SK-N-SH (cell line): ENCODE data around the gene CAP2. TPM values are rescaled to one million over a fixed set of nuclear protein-coding genes. Genes with fewer than 3 reads are reported as not detected.

ENCODE experiments used
- CTCF ChIA-PET: fragments of 300-600, 350-600 bp; formaldehyde crosslinking; extraction: SDS; loops from one replicate; lab custom pipeline; 2021; lab: Yijun Ruan, JAX
- POLR2A ChIA-PET: fragments of 350-600 bp; sonication (Branson Sonifier 250); formaldehyde crosslinking; extraction: SDS; loops from one replicate; lab custom pipeline; 2020; ENCODE audit warnings: antibody characterized with exemption, inconsistent platforms; lab: Yijun Ruan, JAX
- DNase-seq: peaks from one replicate; pipeline ENCODE4 v3.0.0; 2012
- H2AFZ ChIP-seq: fragments of 200-600 bp; sonication (generic); 2 replicates; pipeline ENCODE4 v1.8.1; 2016; ENCODE audit warnings: antibody characterized with exemption, mild to moderate bottlenecking, low read depth
- H3F3A ChIP-seq: fragments of 200-600 bp; sonication (generic); replicated peaks from 2 replicates; pipeline ENCODE3; 2016; ENCODE audit warnings: antibody characterized with exemption, mild to moderate bottlenecking; ENCODE audit not compliant: insufficient read depth
- H3K27ac ChIP-seq, 2 experiments: fragments of 200-500 bp in 1 of 2; fragments of 200-600 bp in 1 of 2; sonication (Bioruptor generic) in 1 of 2; sonication (generic), shearing (Covaris generic) in 1 of 2; 2 replicates each; pipeline versions ENCODE4 v1.5.1 to v1.6.1; 2014 to 2016; ENCODE audit warnings: low read depth in 2 of 2, inconsistent platforms in 1 of 2, low read length in 1 of 2, mild to moderate bottlenecking in 1 of 2, mixed read lengths in 1 of 2
- H3K27me3 ChIP-seq: fragments of 200-600 bp; sonication (generic), shearing (Covaris generic); 2 replicates; pipeline ENCODE4 v1.6.1; 2016; ENCODE audit warnings: mixed run types; ENCODE audit not compliant: insufficient read depth
- H3K36me3 ChIP-seq, 2 experiments: fragments of 200-500 bp in 1 of 2; fragments of 200-600 bp in 1 of 2; sonication (Bioruptor generic) in 1 of 2; sonication (generic) in 1 of 2; replicated peaks in 1 of 2; 2 replicates each; pipeline versions ENCODE3 to v1.5.1; 2014 to 2016; ENCODE audit warnings: low read length in 1 of 2, mild to moderate bottlenecking in 1 of 2; ENCODE audit not compliant: insufficient read depth in 2 of 2, control insufficient read depth in 1 of 2
- H3K4me1 ChIP-seq, 2 experiments: fragments of 200-500 bp in 1 of 2; fragments of 200-600 bp in 1 of 2; sonication (Bioruptor generic) in 1 of 2; sonication (generic), shearing (Covaris generic) in 1 of 2; 2 replicates each; pipeline versions ENCODE4 v1.5.1 to v1.6.1; 2014 to 2016; ENCODE audit warnings: low read depth in 1 of 2, low read length in 1 of 2, mixed run types in 1 of 2; ENCODE audit not compliant: insufficient read depth in 2 of 2, control insufficient read depth in 1 of 2
- H3K4me2 ChIP-seq: fragments of 200-600 bp; sonication (generic), shearing (Covaris generic); 2 replicates; pipeline ENCODE4 v1.6.1; 2017; ENCODE audit warnings: mixed run types
- H3K4me3 ChIP-seq, 2 experiments: fragments of 200-500 bp in 1 of 2; fragments of 200-600 bp in 1 of 2; sonication (Bioruptor generic) in 1 of 2; sonication (generic), shearing (Covaris generic) in 1 of 2; 2 replicates each; pipeline versions ENCODE4 v1.5.1 to v1.8.1; 2014 to 2016; ENCODE audit warnings: low read depth in 2 of 2, inconsistent platforms in 1 of 2, low read length in 1 of 2, mild to moderate bottlenecking in 1 of 2, mixed read lengths in 1 of 2, moderate library complexity in 1 of 2
- H3K79me2 ChIP-seq: fragments of 200-600 bp; sonication (generic); 2 replicates; pipeline ENCODE4 v1.8.1; 2017; ENCODE audit warnings: mild to moderate bottlenecking; ENCODE audit not compliant: insufficient read depth
- H3K9ac ChIP-seq: fragments of 200-600 bp; sonication (generic); 2 replicates; pipeline ENCODE4 v1.6.1; 2017; ENCODE audit warnings: mixed run types
- H3K9me2 ChIP-seq: fragments of 200-600 bp; sonication (generic); 2 replicates; pipeline ENCODE4 v1.6.1; 2017; ENCODE audit warnings: mixed run types
- H3K9me3 ChIP-seq: fragments of 200-600 bp; sonication (generic); 2 replicates; pipeline ENCODE4 v1.6.1; 2017; ENCODE audit warnings: mixed run types, mild to moderate bottlenecking, moderate library complexity
- H4K20me1 ChIP-seq: fragments of 200-600 bp; sonication (generic); 2 replicates; pipeline ENCODE4 v1.6.1; 2017; ENCODE audit warnings: mild to moderate bottlenecking, mixed run types; ENCODE audit not compliant: insufficient read depth
- ELF1 ChIP-seq: IDR thresholded peaks from 2 replicates; pipeline ENCODE4 v1.4.0; 2012
- EZH2phosphoT487 ChIP-seq: fragments of 200-600 bp; sonication (generic); IDR thresholded peaks from 2 replicates; pipeline ENCODE4 v1.6.1; 2017; ENCODE audit warnings: low read depth, mixed run types, mild to moderate bottlenecking, antibody characterized with exemption, moderate library complexity, borderline replicate concordance
- FOSL2 ChIP-seq: IDR thresholded peaks from 2 replicates; pipeline ENCODE4 v1.4.0; 2012; ENCODE audit warnings: low read depth, mild to moderate bottlenecking, moderate library complexity, borderline replicate concordance
- FOXM1 ChIP-seq: IDR thresholded peaks from 2 replicates; pipeline ENCODE4 v1.4.0; 2012; ENCODE audit warnings: low read depth, mild to moderate bottlenecking
- JUND ChIP-seq: IDR thresholded peaks from 2 replicates; pipeline ENCODE4 v1.4.0; 2012
- NFIC ChIP-seq: IDR thresholded peaks from 2 replicates; pipeline ENCODE4 v1.4.0; 2012; ENCODE audit warnings: borderline replicate concordance
- NRF1 ChIP-seq: IDR thresholded peaks from 2 replicates; pipeline ENCODE4 v1.6.1; 2012; ENCODE audit warnings: low read depth, mild to moderate bottlenecking, low read length
- RCOR1 ChIP-seq: fragments of 150-350 bp; IDR thresholded peaks from 2 replicates; pipeline ENCODE4 v1.6.1; 2017; ENCODE audit warnings: antibody characterized with exemption, low read length
- REST ChIP-seq: IDR thresholded peaks from 2 replicates; pipeline ENCODE4 v1.6.1; 2012; ENCODE audit warnings: mild to moderate bottlenecking, low read depth, low read length, moderate library complexity
- RXRA ChIP-seq: IDR thresholded peaks from 2 replicates; pipeline ENCODE4 v1.4.0; 2012; ENCODE audit warnings: low read depth, mild to moderate bottlenecking, borderline replicate concordance
- SMC3 ChIP-seq: IDR thresholded peaks from 2 replicates; pipeline ENCODE4 v1.6.1; 2012; ENCODE audit warnings: low read depth, low read length, improper control_type of control experiment
- TCF12 ChIP-seq: IDR thresholded peaks from 2 replicates; pipeline ENCODE4 v1.4.0; 2012
- TEAD4 ChIP-seq: IDR thresholded peaks from 2 replicates; pipeline ENCODE4 v1.4.0; 2012; ENCODE audit warnings: mild to moderate bottlenecking, borderline replicate concordance; ENCODE audit not compliant: insufficient read depth
- WGBS: methylation state at CpG from one replicate; pipeline ENCODE4 v1.1.6; 2017; ENCODE audit warnings: low lambda C conversion rate; 5-methylcytosine and 5-hydroxymethylcytosine counted together
- polyA plus RNA-seq, 3 experiments: library from polyadenylated mRNA; depleted of rRNA; stranded (reverse); fragments of >200 nt; gene quantifications; 2 replicates each; pipeline ENCODE4 v1.2.3, GENCODE V29; 2012

The CAP2 gene
- polyA plus RNA-seq, 1 of the 3 experiments (the other 2 are of a cell fraction) = 8.5 TPM

GRCh38 chr6:17478946-17479345 lies 85.6 kb downstream of the CAP2 start (continued):
- TF ChIP-seq FOSL2 (no peak), JUND (no peak), ELF1 (no peak), REST (no peak)

- no peak overlapping the region for H3K9ac ChIP-seq
- H3K4me3 ChIP-seq = no peak overlapping the region
- no peak overlapping the region for H3K27ac ChIP-seq
- ChIA-PET CTCF (no interaction called here), POLR2A (no interaction called here)
- TF ChIP-seq NRF1 = no peak
- no peak for TF ChIP-seq TEAD4
- no peak for TF ChIP-seq NFIC
- no peak for TF ChIP-seq RCOR1
- no peak for TF ChIP-seq FOXM1
- no peak for TF ChIP-seq EZH2phosphoT487
- TF ChIP-seq SMC3 = no peak
- no peaks in the 10 kb centered on the region for H3K9me3 ChIP-seq
- no peaks in the 10 kb centered on the region for H3K36me3 ChIP-seq
- H3K27me3 ChIP-seq = no peaks in the 10 kb centered on the region
- H3K79me2 ChIP-seq = no peaks in the 10 kb centered on the region
- no peak overlapping the region for H2AFZ ChIP-seq
- no peaks in the 10 kb centered on the region for H4K20me1 ChIP-seq
- 98% methylated on average over 4 of the region's 4 CpGs for WGBS
- H3K4me1 ChIP-seq = peaks cover 0 to 8% of the 10 kb centered on the region in 2 experiments; a peak in 2 of 4 replicates
- H3F3A ChIP-seq = no peaks in the 10 kb centered on the region
- no peak for DNase-seq
- 0 out of 2 replicates have a peak, but pooled peaks cover 3% of the 10 kb centered on the region for H3K9me2 ChIP-seq
- H3K4me2 ChIP-seq = no peak overlapping the region
These were observed 87.1 kb downstream of the CAP2 start for GRCh38 chr6:17480476-17480875.

DNA sequence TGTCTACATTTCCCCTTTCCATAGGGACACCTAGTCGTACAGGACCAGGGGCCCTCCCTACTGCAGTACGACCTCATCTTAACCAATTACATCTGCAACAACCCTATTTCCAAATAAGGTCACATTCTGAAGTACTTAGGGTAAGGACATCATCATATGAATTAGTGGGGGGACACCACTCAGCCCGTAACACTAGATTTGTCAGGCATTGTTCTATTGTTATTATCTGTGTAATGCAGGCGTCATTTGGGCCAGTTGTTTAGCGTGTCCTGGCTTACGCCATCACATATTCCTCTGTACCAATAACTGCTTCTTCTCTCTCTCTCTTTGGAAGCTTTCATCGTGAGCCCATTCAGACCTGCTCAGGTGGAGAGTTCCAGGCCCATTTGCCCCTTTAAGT lies 89.3 kb downstream of the CAP2 start:
- TF ChIP-seq RXRA (no peak), TCF12 (no peak), EZH2phosphoT487 (no peak), NFIC (no peak)
- Histone ChIP-seq H4K20me1 (no peaks in the 10 kb centered on the region), H3K4me1 (no peaks in the 10 kb centered on the region), H3F3A (no peaks in the 10 kb centered on the region), H3K4me2 (no peak overlapping the region), H2AFZ (no peak overlapping the region), H3K27me3 (no peaks in the 10 kb centered on the region), H3K9ac (no peak overlapping the region), H3K4me3 (no peak overlapping the region), H3K9me2 (0 out of 2 replicates have a peak, but pooled peaks cover 3% of the 10 kb centered on the region), H3K79me2 (no peaks in the 10 kb centered on the region), H3K27ac (no peak overlapping the region), H3K36me3 (no peaks in the 10 kb centered on the region), H3K9me3 (no peaks in the 10 kb centered on the region)
- CTCF ChIA-PET = no interaction called here
- POLR2A ChIA-PET = no interaction called here
- no peak for DNase-seq
- WGBS = 92% methylated on average over 7 of the region's 7 CpGs
